Urinary bladder (tissue), 4 donors: ENCODE data around the gene RAB37. TPM values are rescaled to one million over a fixed set of nuclear protein-coding genes. Genes with fewer than 3 reads are reported as not detected.

Source experiments
- DNase-seq: peaks from one replicate; pipeline ENCODE4 v3.0.0-alpha.2; 2015; ENCODE audit errors: extremely low spot score
- H3K27ac ChIP-seq: one replicate; pipeline ENCODE4 v1.5.1; 2013; ENCODE audit warnings: low read depth, mild to moderate bottlenecking, moderate library complexity
- H3K36me3 ChIP-seq: one replicate; pipeline ENCODE4 v1.6.1; 2013; ENCODE audit warnings: mild to moderate bottlenecking, moderate library complexity; ENCODE audit not compliant: insufficient read depth
- H3K4me1 ChIP-seq: one replicate; pipeline ENCODE4 v1.6.1; 2013; ENCODE audit warnings: mild to moderate bottlenecking, moderate library complexity; ENCODE audit not compliant: insufficient read depth
- H3K4me3 ChIP-seq: one replicate; pipeline ENCODE4 v1.5.1; 2013; ENCODE audit warnings: low read depth, low read length
- WGBS: extraction: QIAGEN DNeasy Blood & Tissue Kit; methylation state at CpG from one replicate; pipeline ENCODE4 v1.1.7; 2013; 5-methylcytosine and 5-hydroxymethylcytosine counted together
- polyA plus RNA-seq: library from polyadenylated mRNA; stranded (reverse); fragments of 200-250 nt; gene quantifications from one replicate; pipeline ENCODE4 v1.2.3, GENCODE V29; 2013
- total RNA-seq: library from RNA; depleted of rRNA; stranded (reverse); fragments of >200 nt; gene quantifications from one replicate; pipeline ENCODE4 v1.2.3, GENCODE V29; 2014
- donor health status: healthy with polysubstance abuse.
- donor health status: healthy.

The RAB37 gene
- total and polyA plus RNA-seq, 2 donors, result 3.2 to 6.7 TPM

GRCh38 chr17:74768069-74768762, 31.2 kb downstream of the RAB37 start:
- 67% methylated on average over 17 of the region's 17 CpGs for WGBS
- no peak for DNase-seq
- Histone ChIP-seq H3K4me3 (no peak overlapping the region), H3K27ac (no peak overlapping the region), H3K4me1 (no peaks in the 10 kb centered on the region), H3K36me3 (no peaks in the 10 kb centered on the region)

GRCh38 chr17:74768763-74769114, 31.7 kb downstream of the RAB37 start:
- no peaks in the 10 kb centered on the region for H3K4me1 ChIP-seq
- 84% methylated on average over 7 of the region's 7 CpGs for WGBS
- DNase-seq, result no peak
- no peak overlapping the region for H3K27ac ChIP-seq
- H3K4me3 ChIP-seq, result no peak overlapping the region
- H3K36me3 ChIP-seq, result no peaks in the 10 kb centered on the region

GRCh38 chr17:74769266-74769855, 32.3 kb downstream of the RAB37 start:
- WGBS, result 51% methylated on average over 6 of the region's 6 CpGs

GRCh38 chr17:74769856-74770497, 32.9 kb downstream of the RAB37 start:
- no peak overlapping the region for H3K27ac ChIP-seq

More at GRCh38 chr17:74769266-74769855, 32.3 kb downstream of the RAB37 start:
- no peaks in the 10 kb centered on the region for H3K36me3 ChIP-seq
- DNase-seq, result no peak
- H3K27ac ChIP-seq, result no peak overlapping the region
- H3K4me1 ChIP-seq, result no peaks in the 10 kb centered on the region
- H3K4me3 ChIP-seq, result no peak overlapping the region

GRCh38 chr17:74770498-74771318, 33.7 kb downstream of the RAB37 start:
- H3K27ac ChIP-seq, result no peak overlapping the region

More at GRCh38 chr17:74769856-74770497, 32.9 kb downstream of the RAB37 start:
- H3K4me1 ChIP-seq, result no peaks in the 10 kb centered on the region
- no peaks in the 10 kb centered on the region for H3K36me3 ChIP-seq
- DNase-seq, result no peak
- 63% methylated on average over 5 of the region's 5 CpGs for WGBS
- H3K4me3 ChIP-seq, result no peak overlapping the region

GRCh38 chr17:74771319-74771914, 34.4 kb downstream of the RAB37 start:
- DNase-seq, result no peak
- Histone ChIP-seq H3K36me3 (no peaks in the 10 kb centered on the region), H3K4me3 (no peak overlapping the region), H3K27ac (no peak overlapping the region), H3K4me1 (no peaks in the 10 kb centered on the region)
- 73% methylated on average over 9 of the region's 9 CpGs for WGBS

More at GRCh38 chr17:74770498-74771318, 33.7 kb downstream of the RAB37 start:
- Histone ChIP-seq H3K4me1 (no peaks in the 10 kb centered on the region), H3K4me3 (no peak overlapping the region), H3K36me3 (no peaks in the 10 kb centered on the region)
- WGBS, result 59% methylated on average over 16 of the region's 16 CpGs
- DNase-seq, result no peak

- Histone ChIP-seq H3K4me1 (no peaks in the 10 kb centered on the region), H3K27ac (no peak overlapping the region), H3K4me3 (no peak overlapping the region), H3K36me3 (no peaks in the 10 kb centered on the region)
- DNase-seq, result no peak
- 91% methylated on average over 13 of the region's 13 CpGs for WGBS
Observed at GRCh38 chr17:74772053-74772452, 35.0 kb downstream of the RAB37 start.

GRCh38 chr17:74773414-74773813, 36.4 kb downstream of the RAB37 start:
- no peak overlapping the region for H3K27ac ChIP-seq
- no peak overlapping the region for H3K4me3 ChIP-seq
- no peaks in the 10 kb centered on the region for H3K36me3 ChIP-seq
- WGBS, result 87% methylated on average over 6 of the region's 6 CpGs
- no peaks in the 10 kb centered on the region for H3K4me1 ChIP-seq
- DNase-seq, result no peak

- WGBS, result 57% methylated on average over 6 of the region's 6 CpGs
- no peak overlapping the region for H3K27ac ChIP-seq
- no peak overlapping the region for H3K4me3 ChIP-seq
- H3K36me3 ChIP-seq, result no peaks in the 10 kb centered on the region
- H3K4me1 ChIP-seq, result no peaks in the 10 kb centered on the region
- no peak for DNase-seq
Observed at GRCh38 chr17:74773871-74774286, 36.8 kb downstream of the RAB37 start.

- H3K36me3 ChIP-seq, result no peaks in the 10 kb centered on the region
- no peak for DNase-seq
- peak overlapping the region; percentile 71 for H3K4me3 ChIP-seq
- 36% methylated on average over 12 of the region's 12 CpGs for WGBS
- H3K4me1 ChIP-seq, result no peaks in the 10 kb centered on the region
- H3K27ac ChIP-seq, result no peak overlapping the region
Observed at GRCh38 chr17:74775409-74776043, 38.5 kb downstream of the RAB37 start.

GRCh38 chr17:74776044-74776962, 39.2 kb downstream of the RAB37 start, which contains the start of gene NAT9:
NAT9 (minus strand) TSS chr17:74776345; CDS start chr17:74775698, 647 bp downstream.
- WGBS, result 1% methylated on average over 64 of the region's 64 CpGs
- no peaks in the 10 kb centered on the region for H3K4me1 ChIP-seq
- peak within 1 kb of the TSS; percentile 69 for H3K27ac ChIP-seq
- DNase-seq, result peak; percentile 75
- H3K4me3 ChIP-seq, result peak within 1 kb of the TSS; percentile 71
- no peaks in the 10 kb centered on the region for H3K36me3 ChIP-seq

- Histone ChIP-seq H3K4me1 (no peaks in the 10 kb centered on the region), H3K36me3 (no peaks in the 10 kb centered on the region), H3K4me3 (peak overlapping the region; percentile 71), H3K27ac (no peak overlapping the region)
- no peak for DNase-seq
- WGBS, result 32% methylated on average over 10 of the region's 10 CpGs
Observed at GRCh38 chr17:74776990-74777389, 39.9 kb downstream of the RAB37 start.
